GM12891 (cell line): Measurements from ENCODE around the gene CACTIN.
"Not testable (repeated sequence)": the region's sequence is repeated elsewhere in the genome, so short reads cannot be mapped to it uniquely, and the experiment has no call there.

Experiments used
- DNase-seq: peaks from one replicate; pipeline ENCODE4 v3.0.0; 2011; ENCODE audit warnings: low spot score; ENCODE audit not compliant: insufficient read length
- FAIRE-seq: peaks from 2 replicates; lab custom pipeline; 2011; peaks lifted over from hg19 to GRCh38; lab: Jason Lieb, UNC
- PAX5 ChIP-seq: IDR thresholded peaks from 2 replicates; pipeline ENCODE4 v1.6.1; 2011; ENCODE audit warnings: low read length, moderate library complexity, mild to moderate bottlenecking; ENCODE audit not compliant: insufficient read depth, severe bottlenecking
- POLR2A ChIP-seq: IDR thresholded peaks from 2 replicates; pipeline ENCODE4 v1.6.1; 2011; ENCODE audit warnings: low read depth, low read length, control low read depth
- POLR2AphosphoS5 ChIP-seq: IDR thresholded peaks from 2 replicates; pipeline ENCODE4 v1.6.1; 2011; ENCODE audit warnings: low read depth, low read length, control low read depth
- POU2F2 ChIP-seq: IDR thresholded peaks from 2 replicates; pipeline ENCODE4 v1.6.1; 2011; ENCODE audit warnings: low read depth, mild to moderate bottlenecking, control low read depth, low read length, moderate library complexity
- SPI1 ChIP-seq: IDR thresholded peaks from 2 replicates; pipeline ENCODE4 v1.6.1; 2011; ENCODE audit warnings: low read depth, low read length, control low read depth
- TAF1 ChIP-seq: IDR thresholded peaks from 2 replicates; pipeline ENCODE4 v1.6.1; 2011; ENCODE audit warnings: low read depth, low read length, control low read depth

The CACTIN gene

DNA sequence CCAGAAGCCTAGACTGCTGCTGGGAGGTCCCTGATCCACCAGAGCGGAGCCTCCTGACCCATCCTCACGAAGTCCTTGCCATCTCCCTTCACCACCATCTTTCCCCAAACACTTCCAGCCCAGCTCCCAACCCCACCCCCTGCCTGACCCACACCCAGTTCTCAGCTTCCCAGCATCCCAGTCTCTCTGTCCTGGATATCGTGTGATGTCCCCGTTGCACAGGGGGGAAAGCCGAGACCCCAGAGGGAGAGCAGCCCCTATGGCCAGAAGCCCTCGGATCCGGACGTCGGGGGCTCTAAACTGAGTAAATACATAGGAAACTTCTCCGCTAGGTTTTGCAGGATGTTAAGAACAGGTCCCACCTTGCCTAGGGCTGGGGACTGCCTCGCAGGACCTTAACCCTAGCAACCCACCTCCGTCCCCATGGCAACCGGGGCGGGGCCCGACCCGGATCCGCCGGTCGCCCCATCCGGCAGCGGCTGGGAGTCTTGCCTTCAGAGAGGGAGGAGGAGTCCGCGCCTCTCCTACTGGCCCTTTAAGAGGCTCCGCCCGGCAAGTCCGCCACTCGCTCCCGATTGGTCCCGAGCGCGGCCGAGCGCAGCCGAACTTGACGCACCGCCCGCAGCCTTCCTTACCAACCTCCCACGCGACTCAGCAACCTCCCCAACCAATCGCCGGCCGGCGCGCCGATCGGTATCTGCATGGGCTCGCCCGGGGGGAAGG, 54.3 kb downstream of the CACTIN start:
- TF ChIP-seq PAX5 (no peak), TAF1 (no peak), POU2F2 (no peak), SPI1 (no peak), POLR2AphosphoS5 (no peak), POLR2A (no peak)
- FAIRE-seq = peak; percentile 100
- peak; percentile 98 for DNase-seq

DNA sequence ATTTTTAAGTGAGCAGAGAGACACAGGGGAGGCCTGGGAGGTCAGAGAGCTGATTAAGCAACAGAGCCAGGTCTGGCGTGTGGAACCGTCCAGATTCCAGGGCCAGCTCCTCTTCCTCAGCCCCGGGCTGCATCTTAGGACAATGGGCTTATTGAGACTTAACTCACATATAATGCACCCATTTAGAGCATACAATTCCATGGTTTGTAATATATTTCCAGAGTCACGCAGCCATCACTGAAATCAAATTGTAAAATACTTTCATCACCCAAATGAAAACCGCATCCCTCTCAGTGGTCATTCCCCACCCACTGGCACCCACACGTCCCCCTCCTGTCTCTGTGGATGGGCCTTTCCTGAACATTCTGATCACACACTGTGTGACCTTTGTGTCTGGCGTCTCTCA, 56.0 kb downstream of the CACTIN start:
- FAIRE-seq (no peak), DNase-seq (no peak)
- TF ChIP-seq POLR2AphosphoS5 (no peak), POU2F2 (no peak), SPI1 (no peak)

DNA sequence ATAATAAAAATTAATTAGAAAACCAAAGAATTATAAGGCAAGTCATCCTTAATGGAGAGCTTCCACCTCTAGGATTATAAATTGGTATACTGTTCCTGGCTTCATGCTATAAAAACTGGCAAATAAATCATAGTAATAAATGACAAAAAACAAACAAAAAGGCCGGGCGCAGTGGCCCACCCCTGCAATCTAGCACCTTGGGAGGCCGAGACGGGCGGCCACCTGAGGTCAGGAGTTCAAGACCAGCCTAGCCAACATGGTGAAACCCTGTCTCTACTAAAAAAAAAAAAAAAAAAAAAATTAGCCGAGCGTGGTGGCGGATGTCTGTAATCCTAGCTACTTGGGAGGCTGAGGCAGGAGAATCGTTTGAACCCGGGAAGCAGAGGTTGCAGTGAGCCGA, 56.5 kb downstream of the CACTIN start:
- not testable (repeated sequence) for DNase-seq, FAIRE-seq

GRCh38 chr19:3565139-3565538, 61.5 kb downstream of the CACTIN start:
- no peak for DNase-seq
- FAIRE-seq = no peak
- no peak for TF ChIP-seq PAX5
- no peak for TF ChIP-seq SPI1
- TF ChIP-seq POLR2AphosphoS5 = no peak
- TF ChIP-seq POLR2A = no peak
- TF ChIP-seq POU2F2 = no peak
- TF ChIP-seq TAF1 = no peak

DNA sequence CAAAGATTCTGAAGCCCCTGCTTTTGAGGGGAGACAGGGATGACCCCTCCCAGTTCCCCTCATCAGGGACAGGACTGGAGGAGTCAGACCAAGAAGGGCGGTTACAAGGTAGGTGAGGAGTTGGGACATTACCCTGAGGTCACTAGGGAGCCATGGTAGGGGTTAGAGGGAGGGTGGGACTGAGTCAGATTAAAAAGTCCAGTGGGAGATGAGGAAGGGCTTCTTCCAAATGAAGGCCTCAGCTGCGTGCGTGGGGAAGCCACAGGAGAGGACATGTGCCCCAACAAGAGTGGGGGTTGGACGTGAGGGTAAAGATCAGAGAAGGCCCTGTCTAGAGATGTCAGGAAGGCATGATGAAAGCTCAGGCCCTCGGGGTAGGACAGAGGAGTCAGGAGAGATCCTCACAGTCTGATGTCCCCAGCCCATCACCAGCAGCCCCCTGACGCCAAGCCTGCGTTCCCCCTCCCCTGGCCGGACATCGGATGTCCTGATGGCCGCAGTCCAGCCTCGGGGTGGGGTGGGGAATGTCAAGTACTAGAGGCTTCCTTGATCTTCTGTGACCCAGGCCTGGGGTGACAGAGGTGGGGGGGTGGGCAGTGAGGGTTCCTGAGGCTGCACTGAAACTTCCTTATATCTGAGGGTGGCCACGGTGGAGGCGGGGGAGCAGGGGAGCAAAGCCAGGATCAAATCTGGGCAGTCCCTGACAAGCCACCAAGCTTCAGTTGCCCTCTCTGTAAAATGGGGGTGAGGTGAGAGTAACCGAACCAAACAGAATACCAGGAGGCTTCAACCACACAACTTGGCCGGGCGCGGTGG, 62.7 kb downstream of the CACTIN start:
- no peak for TF ChIP-seq PAX5
- TF ChIP-seq POLR2AphosphoS5 = no peak
- no peak for TF ChIP-seq POU2F2
- TF ChIP-seq TAF1 = no peak
- TF ChIP-seq SPI1 = no peak
- TF ChIP-seq POLR2A = no peak

More for the DNA sequence above, 62.7 kb downstream of the CACTIN start:
- DNase-seq = no peak
- no peak for FAIRE-seq
